BLaER1 treated with 17β-estradiol and CSF1 and Interleukin-3, amounts not matched to agents 10 nM and 100 nM (cell line): ENCODE results near the gene CTNNA1.

ENCODE experiments used
- H3K27ac ChIP-seq, 11 experiments: shearing (Covaris generic); formaldehyde crosslinking; 2 replicates each; pipeline ENCODE4 v1.8.1; 2022
- H3K27me3 ChIP-seq, 11 experiments: shearing (Covaris generic); formaldehyde crosslinking; 2 replicates each; pipeline ENCODE4 v1.8.1; 2022
- H3K36me3 ChIP-seq, 11 experiments: shearing (Covaris generic); formaldehyde crosslinking; 2 replicates each; pipeline ENCODE4 v1.8.1; 2022
- H3K4me1 ChIP-seq, 10 experiments: shearing (Covaris generic); formaldehyde crosslinking; 2 replicates each; pipeline ENCODE4 v1.8.1; 2022
- H3K4me2 ChIP-seq, 11 experiments: shearing (Covaris generic); formaldehyde crosslinking; 2 replicates each; pipeline ENCODE4 v1.8.1; 2022
- H3K4me3 ChIP-seq, 10 experiments: shearing (Covaris generic); formaldehyde crosslinking; 2 replicates each; pipeline ENCODE4 v1.8.1; 2022
- H3K9ac ChIP-seq, 11 experiments: shearing (Covaris generic); formaldehyde crosslinking; 2 replicates each; pipeline ENCODE4 v1.8.1; 2022
- H3K9me3 ChIP-seq, 11 experiments: shearing (Covaris generic); formaldehyde crosslinking; replicated peaks in 1 of 11; 2 replicates each; pipeline ENCODE4 v1.8.1; 2022
- H4K20me1 ChIP-seq, 11 experiments: shearing (Covaris generic); formaldehyde crosslinking; 2 replicates each; pipeline ENCODE4 v1.8.1; 2022
- Cebpa-rat ChIP-seq, 11 experiments: shearing (Covaris generic); IDR thresholded peaks; 2 replicates each; pipeline ENCODE4 v1.8.1; 2022

Gene CTNNA1

DNA sequence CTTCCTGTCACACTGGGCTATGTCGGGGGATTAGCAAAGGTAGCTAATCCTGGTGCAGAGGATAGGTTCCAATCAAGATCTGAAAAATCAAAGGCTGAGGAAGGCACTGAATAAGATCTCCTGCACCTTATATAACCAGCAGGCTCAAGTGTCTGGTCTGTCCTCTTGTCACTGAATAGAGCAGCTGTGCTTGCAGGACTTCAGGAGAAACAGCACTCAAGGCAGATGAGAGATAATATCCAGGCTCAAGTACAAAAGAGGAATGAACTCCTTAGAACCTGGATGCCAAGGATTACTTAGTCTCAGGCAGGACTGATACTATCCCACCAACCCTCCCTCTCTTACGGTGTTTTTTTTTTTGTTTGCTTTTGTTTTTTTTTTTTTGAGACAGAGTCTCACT is 230.8 kb downstream of the CTNNA1 start:
- no peaks in the 10 kb centered on the region for H3K27me3 ChIP-seq
- H3K9ac ChIP-seq, result no peak overlapping the region
- H3K36me3 ChIP-seq, result peaks cover 0 to 27% (median 0%) of the 10 kb centered on the region in 11 experiments; a peak in 2 of 22 replicates
- no peaks in the 10 kb centered on the region for H3K9me3 ChIP-seq
- H3K27ac ChIP-seq, result no peak overlapping the region
- no peak overlapping the region for H3K4me2 ChIP-seq
- peaks cover 0 to 30% (median 15%) of the 10 kb centered on the region in 10 experiments; a peak in 11 of 20 replicates for H3K4me1 ChIP-seq
- H3K4me3 ChIP-seq, result no peak overlapping the region
- TF ChIP-seq Cebpa-rat (IDR thresholded peaks at IDR 0.05), result no peak
- H4K20me1 ChIP-seq, result no peaks in the 10 kb centered on the region
